Neutrophil (primary cell): ENCODE measurements around the gene HLA-B.

ENCODE experiments used
- H3K27ac ChIP-seq: fragments of 200-600 bp; sonication (generic); 2 replicates; pipeline ENCODE4 v1.5.1; 2016; ENCODE audit warnings: mild to moderate bottlenecking, moderate library complexity
- H3K27me3 ChIP-seq: fragments of 200-600 bp; sonication (generic); 2 replicates; pipeline ENCODE4 v1.6.0; 2016; ENCODE audit warnings: mild to moderate bottlenecking
- H3K36me3 ChIP-seq: fragments of 200-600 bp; sonication (generic); 2 replicates; pipeline ENCODE4 v1.5.1; 2017
- H3K4me1 ChIP-seq, 2 experiments: fragments of 200-600 bp in 1 of 2; sonication (generic) in 1 of 2; 1 replicate in 1 of 2; 2 replicates in 1 of 2; pipeline versions ENCODE4 v1.5.1 to v1.6.1; 2013 to 2016; ENCODE audit warnings: low read depth in 1 of 2, low read length in 1 of 2, mild to moderate bottlenecking in 1 of 2, moderate library complexity in 1 of 2; ENCODE audit not compliant: control insufficient read depth in 1 of 2, insufficient read depth in 1 of 2
- H3K4me3 ChIP-seq, 2 experiments: fragments of 200-600 bp in 1 of 2; sonication (generic) in 1 of 2; 1 replicate in 1 of 2; 2 replicates in 1 of 2; pipeline ENCODE4 v1.5.1; 2013 to 2016; ENCODE audit warnings: low read depth in 1 of 2, low read length in 1 of 2, mild to moderate bottlenecking in 1 of 2, moderate library complexity in 1 of 2
- H3K9me3 ChIP-seq: fragments of 200-600 bp; sonication (generic); 2 replicates; pipeline ENCODE4 v1.5.1; 2016
- TF ChIP-seq, protein P1 (sequence below): fragments of 200-600 bp; sonication (generic); IDR thresholded peaks from 2 replicates; pipeline ENCODE4 v1.5.1; 2016; ENCODE audit warnings: antibody characterized with exemption

HLA-B gene

DNA sequence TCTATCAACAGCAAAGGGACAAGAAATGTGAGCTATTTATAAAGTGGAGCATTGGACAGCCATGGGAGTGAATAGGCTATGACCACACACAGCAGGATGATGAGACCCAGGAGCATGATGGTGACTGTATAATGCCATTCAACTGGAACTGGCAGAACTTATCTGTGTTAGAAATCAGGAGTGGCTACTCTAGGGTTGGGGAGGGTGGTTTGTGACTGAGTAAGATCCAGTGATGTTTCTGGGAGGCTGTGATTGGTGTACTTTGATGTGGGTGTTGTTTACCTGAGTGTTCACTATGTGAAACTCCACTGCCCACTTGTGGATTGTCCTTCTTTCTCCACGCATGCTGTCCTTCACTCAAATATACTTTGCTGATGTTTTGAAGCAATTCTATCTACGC, 11.5 kb upstream of the HLA-B start:
- no peak overlapping the region for H3K4me3 ChIP-seq
- H3K4me1 ChIP-seq, result peaks cover 28 to 31% of the 10 kb centered on the region in 2 experiments
- H3K27ac ChIP-seq, result no peak overlapping the region
- H3K36me3 ChIP-seq, result no peaks in the 10 kb centered on the region
- H3K9me3 ChIP-seq, result no peaks in the 10 kb centered on the region
- H3K27me3 ChIP-seq, result peaks cover 76% of the 10 kb centered on the region
- TF ChIP-seq, protein P1, sequence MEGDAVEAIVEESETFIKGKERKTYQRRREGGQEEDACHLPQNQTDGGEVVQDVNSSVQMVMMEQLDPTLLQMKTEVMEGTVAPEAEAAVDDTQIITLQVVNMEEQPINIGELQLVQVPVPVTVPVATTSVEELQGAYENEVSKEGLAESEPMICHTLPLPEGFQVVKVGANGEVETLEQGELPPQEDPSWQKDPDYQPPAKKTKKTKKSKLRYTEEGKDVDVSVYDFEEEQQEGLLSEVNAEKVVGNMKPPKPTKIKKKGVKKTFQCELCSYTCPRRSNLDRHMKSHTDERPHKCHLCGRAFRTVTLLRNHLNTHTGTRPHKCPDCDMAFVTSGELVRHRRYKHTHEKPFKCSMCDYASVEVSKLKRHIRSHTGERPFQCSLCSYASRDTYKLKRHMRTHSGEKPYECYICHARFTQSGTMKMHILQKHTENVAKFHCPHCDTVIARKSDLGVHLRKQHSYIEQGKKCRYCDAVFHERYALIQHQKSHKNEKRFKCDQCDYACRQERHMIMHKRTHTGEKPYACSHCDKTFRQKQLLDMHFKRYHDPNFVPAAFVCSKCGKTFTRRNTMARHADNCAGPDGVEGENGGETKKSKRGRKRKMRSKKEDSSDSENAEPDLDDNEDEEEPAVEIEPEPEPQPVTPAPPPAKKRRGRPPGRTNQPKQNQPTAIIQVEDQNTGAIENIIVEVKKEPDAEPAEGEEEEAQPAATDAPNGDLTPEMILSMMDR, result no peak

DNA sequence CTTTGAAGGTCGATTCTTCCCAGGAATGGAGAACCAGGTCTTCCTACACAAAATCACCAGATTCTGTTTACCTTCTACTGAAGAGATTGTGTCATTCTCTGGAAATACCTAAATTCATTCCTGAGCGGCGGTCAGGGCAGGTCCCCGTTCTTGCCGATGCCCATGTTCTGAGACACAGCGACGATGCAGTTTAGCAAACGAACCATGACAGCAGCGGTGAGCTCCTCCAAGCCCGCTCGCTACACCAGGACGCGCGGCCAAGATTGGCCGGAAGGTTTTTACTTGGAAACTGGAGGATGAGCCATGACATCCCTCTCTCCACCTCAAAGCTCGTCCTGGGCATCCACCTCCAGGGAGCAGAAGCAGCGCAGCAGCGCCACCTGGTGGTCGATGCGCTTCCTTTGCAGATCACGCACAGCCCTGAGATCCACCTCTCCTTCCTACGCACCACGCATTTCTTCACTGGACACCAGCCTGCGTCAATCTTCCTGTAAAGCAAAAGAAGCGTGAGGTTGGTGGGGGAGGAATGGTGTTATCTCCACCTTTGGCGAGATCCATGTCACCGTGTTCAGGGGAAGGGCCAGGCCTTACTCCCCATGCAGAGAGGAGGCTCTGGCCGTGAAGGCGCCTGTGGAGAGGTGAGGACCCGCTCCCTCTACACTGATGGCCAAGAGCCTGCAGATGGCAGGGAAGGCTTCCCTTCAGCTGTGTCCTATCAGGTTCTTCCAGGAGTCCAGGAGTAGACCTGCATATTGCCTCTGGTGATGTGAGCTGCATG, 9.9 kb upstream of the HLA-B start:
- H3K27me3 ChIP-seq, result peaks cover 67% of the 10 kb centered on the region
- no peaks in the 10 kb centered on the region for H3K36me3 ChIP-seq
- TF ChIP-seq, protein P1, result peak; percentile 90
- peak overlapping the region; percentile 48 to 55 for H3K4me3 ChIP-seq
- no peaks in the 10 kb centered on the region for H3K9me3 ChIP-seq
- H3K4me1 ChIP-seq, result peaks cover 28 to 37% of the 10 kb centered on the region in 2 experiments
- no peak overlapping the region for H3K27ac ChIP-seq

DNA sequence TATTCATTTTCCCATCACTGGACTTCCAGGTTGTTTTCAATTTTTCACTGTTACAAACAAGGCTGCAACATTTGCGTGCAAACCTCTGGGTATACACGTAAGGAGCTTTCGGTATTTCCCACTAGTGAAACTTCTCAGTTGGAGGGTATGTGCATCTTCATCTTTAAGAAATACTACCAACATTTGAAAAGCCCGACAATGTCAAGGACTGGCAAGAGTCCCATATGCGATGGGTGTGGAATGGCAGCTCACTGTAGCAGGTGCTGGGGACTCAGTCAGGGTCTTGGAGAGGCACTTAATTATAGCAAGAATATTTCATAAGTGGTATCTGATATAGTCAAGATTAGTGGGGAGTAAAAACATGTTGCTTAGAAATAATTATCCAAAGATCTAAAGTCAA, 8.9 kb upstream of the HLA-B start:
- no peak overlapping the region for H3K4me3 ChIP-seq
- peaks cover 59% of the 10 kb centered on the region for H3K27me3 ChIP-seq
- no peak overlapping the region for H3K27ac ChIP-seq
- no peaks in the 10 kb centered on the region for H3K36me3 ChIP-seq
- TF ChIP-seq, protein P1, result no peak
- H3K9me3 ChIP-seq, result no peaks in the 10 kb centered on the region
- peaks cover 28 to 37% of the 10 kb centered on the region in 2 experiments for H3K4me1 ChIP-seq

DNA sequence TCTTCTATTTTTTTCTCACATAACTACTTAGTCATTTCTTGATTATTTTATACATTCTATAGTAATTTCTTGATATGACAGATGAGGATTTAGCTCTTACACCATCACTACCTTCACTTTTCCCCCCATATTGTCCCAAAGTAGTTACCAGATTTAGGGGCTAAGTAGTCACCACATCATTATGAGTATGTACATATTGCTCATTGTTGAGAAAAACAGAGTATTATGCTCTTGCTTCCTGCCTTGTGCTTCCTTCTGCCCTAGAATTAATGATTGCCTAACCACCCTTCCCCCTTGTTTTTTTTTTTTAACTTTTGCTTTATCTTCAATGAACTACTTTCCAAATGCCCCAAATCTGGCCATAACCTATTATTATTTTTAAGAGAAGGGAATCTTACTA, 6.8 kb upstream of the HLA-B start:
- Histone ChIP-seq H3K9me3 (no peaks in the 10 kb centered on the region), H3K27ac (peak overlapping the region; percentile 68), H3K36me3 (no peaks in the 10 kb centered on the region), H3K4me1 (peaks cover 28 to 37% of the 10 kb centered on the region in 2 experiments), H3K4me3 (no peak overlapping the region), H3K27me3 (peaks cover 39% of the 10 kb centered on the region)
- TF ChIP-seq, protein P1, result no peak

DNA sequence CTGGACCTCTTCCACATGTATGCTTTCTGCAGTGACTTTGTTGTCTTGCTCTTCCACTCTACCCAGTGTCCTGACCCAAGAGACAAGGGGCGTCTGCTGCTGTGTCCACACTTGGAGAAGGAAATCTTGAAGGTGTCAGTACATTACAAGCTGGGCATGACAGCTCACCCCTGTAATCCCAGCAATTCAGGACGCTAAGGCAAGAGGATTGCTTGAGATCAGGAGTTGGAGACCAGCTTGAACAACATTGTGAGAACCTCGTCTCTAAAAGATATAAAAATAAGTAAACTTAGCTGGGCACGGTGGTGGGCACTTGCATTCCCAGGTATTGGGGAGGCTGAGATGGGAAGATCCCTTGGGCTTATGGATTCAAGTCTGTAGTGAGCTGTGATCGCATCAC, 5.8 kb upstream of the HLA-B start:
- Histone ChIP-seq H3K36me3 (no peaks in the 10 kb centered on the region), H3K4me3 (no peak overlapping the region), H3K4me1 (peaks cover 38 to 46% of the 10 kb centered on the region in 2 experiments), H3K27me3 (peaks cover 28% of the 10 kb centered on the region), H3K27ac (no peak overlapping the region), H3K9me3 (no peaks in the 10 kb centered on the region)
- TF ChIP-seq, protein P1, result no peak
